NCI-H128 (cell line): ENCODE measurements around the gene RNF186.
"Not testable (repeated sequence)": the region's sequence is repeated elsewhere in the genome, so short reads cannot be mapped to it uniquely, and the experiment has no call there.

ENCODE experiments used
- DNase-seq: peaks from one replicate; lab custom pipeline; 2025; ENCODE audit not compliant: unreplicated experiment; lab: John Stamatoyannopoulos, UW

The RNF186 gene

GRCh38 chr1:19825298-19825697 is 10.2 kb upstream of the RNF186 start:
- no peak for DNase-seq

- DNase-seq = no peak
Observed at GRCh38 chr1:19824541-19824940, 9.5 kb upstream of the RNF186 start.

GRCh38 chr1:19824036-19824435 is 9.0 kb upstream of the RNF186 start:
- no peak for DNase-seq

GRCh38 chr1:19819701-19820100 is 4.6 kb upstream of the RNF186 start:
- DNase-seq = no peak

- DNase-seq = no peak
Observed at GRCh38 chr1:19818324-19818723, 3.2 kb upstream of the RNF186 start.

GRCh38 chr1:19817160-19817559 is 2.1 kb upstream of the RNF186 start:
- DNase-seq = no peak

DNA sequence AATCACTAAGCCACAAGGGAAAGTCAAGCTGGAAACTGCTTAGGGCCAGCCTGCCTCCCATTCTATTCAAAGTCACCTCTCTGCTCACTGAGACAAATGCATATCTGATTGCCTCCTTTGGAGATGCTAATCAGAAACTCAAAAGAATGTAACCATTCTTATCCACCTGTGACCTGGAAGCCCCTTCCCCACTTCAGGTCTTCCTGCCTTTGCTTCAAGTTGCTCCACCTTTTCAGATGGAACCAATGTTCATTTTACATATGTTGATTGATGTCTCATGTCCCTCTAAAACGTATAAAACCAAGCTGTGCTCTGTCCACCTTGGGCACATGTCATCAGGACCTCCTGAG is 1.6 kb upstream of the RNF186 start:
- DNase-seq = not testable (repeated sequence)

DNA sequence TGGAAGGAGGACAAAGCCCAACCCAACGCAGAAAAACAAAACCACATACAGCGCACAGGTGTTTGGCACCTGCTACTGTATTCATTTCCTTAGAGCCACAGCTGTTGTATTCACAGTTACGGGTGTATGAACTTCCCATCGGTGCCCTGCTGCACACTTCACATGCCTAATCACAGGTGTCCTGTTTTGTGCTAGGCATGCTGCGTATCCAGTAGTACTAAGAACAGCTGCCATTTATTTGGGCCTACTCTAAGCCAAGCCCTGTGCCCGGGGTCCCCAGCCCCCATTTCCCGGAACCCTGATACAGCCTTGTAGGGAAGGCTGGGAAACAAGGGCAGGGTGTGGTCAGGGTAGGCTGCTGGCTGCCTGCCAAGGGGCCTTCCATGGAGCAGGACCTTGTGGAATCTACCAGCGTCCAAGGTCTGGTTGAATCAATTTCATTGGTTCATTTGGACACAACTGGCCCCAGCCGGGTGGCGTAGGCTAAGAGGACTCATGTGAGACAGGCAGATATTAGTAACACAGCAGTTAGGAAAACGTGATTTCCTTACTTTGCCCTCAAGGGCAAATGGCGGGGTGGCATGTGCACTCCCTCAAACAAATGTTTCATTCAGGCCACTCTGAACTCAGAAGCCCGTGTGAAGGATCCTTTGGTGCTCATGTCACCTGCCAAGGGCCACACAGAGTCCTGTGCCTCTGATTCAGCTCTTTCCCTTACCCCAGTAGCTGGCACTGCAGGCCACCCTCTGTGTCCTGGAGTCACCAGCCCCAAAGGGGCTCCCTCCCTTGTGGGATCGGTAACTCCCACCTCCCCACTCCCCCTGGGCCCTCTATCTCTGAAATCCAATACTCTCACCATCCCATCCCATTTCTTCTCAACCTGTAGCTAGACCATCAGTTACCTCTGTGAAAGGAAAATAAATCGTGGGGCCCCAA is 986 bp upstream of the RNF186 start:
- peak; percentile 79 for DNase-seq

DNA sequence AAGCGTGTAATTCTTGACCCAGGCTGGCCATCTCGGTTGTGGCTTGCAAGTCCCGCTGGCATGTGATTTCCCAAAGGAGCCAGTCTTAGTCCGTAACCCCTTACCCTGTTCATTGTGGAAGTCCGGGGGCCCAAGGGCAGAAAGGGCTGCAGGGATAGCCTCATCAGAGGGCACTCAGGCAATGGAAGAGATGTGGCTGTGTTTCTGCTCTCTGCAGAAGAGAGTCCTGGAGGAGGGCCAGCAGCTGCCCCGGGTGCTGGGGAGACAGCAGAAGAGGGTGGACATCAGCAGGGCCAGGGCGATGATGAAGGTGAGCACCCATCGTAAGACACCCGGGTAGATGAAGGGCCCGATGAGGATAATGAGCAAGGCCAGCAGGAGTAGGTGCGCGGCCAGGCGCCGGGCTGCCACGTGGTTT is 830 bp downstream of the RNF186 start:
- DNase-seq = no peak

DNA sequence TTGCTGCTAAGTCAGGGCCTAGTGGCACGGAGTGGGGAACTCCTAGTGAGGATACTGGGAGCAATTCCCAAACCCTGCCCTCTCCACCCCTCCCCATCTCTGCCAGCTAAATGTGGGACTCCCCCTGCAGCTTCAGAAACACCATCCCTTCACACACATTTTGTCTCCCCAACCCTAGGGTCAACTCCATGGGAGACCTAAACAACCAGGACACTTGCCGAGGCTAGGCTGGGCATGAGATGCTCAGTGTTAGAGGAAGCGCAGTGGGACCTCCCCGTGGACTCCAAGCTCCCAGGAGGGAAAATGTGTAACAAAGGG is 1.5 kb downstream of the RNF186 start:
- DNase-seq = no peak

GRCh38 chr1:19812875-19813642 is 2.0 kb downstream of the RNF186 start:
- no peak for DNase-seq

DNA sequence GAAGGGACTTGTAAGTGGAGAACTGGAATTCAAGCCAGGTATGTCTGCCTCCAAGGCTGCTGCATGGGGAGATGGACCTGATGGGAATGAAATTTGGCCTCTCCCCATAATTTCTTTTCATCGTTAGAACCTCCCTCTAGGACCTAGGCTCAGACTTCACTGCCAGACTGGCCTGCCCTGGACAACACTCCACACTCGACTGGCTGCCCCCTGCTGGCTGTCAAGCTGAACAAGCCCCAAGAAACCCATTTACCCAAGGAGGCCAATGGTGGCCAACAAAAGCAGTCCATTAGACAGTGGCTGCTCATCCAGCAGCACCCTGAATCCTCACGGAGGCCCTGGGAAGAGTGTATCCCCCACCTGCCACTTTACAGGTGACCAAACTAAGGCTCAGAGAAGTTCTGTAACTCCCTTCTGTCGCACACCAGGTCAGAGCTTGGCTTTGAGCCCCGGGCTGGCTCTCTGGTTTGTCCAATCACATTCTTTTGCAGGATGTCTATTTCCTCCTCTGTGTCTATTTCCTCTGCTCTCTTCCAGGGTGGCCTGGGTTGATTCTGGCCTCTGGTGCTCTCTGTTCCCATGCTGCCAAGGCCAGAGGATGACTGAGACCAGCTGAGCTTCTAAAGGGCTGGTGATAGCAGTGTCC is 3.8 kb downstream of the RNF186 start:
- no peak for DNase-seq

GRCh38 chr1:19809044-19809750 is 5.9 kb downstream of the RNF186 start:
- no peak for DNase-seq

DNA sequence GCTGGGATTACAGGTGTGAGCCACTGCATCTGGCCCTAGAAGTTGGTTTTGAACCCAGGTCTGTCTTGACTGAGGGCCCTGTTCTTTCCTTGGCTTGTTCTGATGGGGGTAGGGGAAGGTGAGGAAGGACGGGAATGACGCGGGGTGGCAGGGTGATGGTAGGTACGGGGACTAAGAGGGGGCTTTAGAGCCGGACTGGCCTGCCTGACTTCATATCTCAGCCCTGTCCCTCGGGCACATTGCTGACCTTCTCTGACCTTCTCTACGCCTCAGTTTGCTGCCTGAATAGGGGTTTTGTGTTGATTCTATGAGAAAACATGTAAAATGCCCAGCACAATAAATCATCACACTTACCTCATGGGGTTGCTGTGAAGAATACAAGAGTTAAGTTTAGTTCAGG is 6.7 kb downstream of the RNF186 start:
- no peak for DNase-seq

DNA sequence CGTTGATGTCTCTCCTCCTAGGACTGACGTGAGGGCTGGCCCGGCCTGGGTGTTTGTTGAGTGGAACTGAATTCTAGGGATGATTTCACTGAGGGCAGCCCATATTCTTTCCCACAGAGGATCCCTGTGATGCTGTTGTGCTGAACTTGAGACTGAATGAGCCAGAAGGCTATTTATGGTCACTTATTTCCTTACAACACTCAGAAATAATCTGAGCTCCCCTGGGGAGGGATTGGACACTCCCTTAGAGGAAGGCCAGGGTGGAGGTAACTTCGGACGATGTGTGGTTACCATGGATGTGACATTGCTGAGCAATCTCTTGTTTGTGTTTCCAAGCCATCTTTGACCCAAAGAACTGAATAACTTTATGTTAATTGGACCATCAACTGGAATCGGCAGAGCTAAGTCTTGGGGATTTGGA is 10.2 kb downstream of the RNF186 start:
- DNase-seq = no peak

DNA sequence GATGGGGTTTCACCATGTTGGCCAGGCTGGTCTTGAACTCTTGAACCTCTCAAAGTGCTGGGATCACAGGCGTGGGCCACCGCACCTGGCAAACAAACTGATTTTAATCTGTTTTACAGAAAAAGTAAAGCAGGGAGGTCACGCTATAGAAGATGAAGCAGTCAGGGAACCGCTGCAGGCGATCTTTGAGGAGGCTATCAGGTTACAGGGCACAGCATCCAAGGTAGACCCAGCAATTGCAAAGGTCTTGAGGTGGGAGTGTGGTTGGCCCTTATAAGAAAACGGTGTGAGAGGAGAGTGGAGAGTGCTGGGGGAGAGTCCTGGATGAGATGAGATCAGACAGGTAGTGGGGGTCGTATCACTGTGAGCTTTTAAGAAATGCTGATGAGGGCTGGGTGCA is 12.8 kb downstream of the RNF186 start:
- DNase-seq = no peak

- no peak for DNase-seq
Observed at GRCh38 chr1:19800076-19800804, 14.8 kb downstream of the RNF186 start.

GRCh38 chr1:19799230-19800075 is 15.6 kb downstream of the RNF186 start, which contains the start of gene TMCO4:
Gene TMCO4, minus strand, starts transcription at chr1:19799916. Its CDS starts 19,158 bp downstream, at chr1:19780758.
- DNase-seq = no peak

- DNase-seq = no peak
Observed at GRCh38 chr1:19798486-19799229, 16.4 kb downstream of the RNF186 start.
